GM21360 (cell line): Measurements from ENCODE around the gene CLCNKA.
"Not testable (repeated sequence)": the region's sequence is repeated elsewhere in the genome, so short reads cannot be mapped to it uniquely, and the experiment has no call there.

ENCODE experiments used
- ATAC-seq: cut with Tn5 transposase; IDR thresholded peaks from one replicate; pipeline ENCODE4 v1.9.1; 2021; ENCODE audit warnings: mild to moderate bottlenecking, moderate library complexity; ENCODE audit not compliant: unreplicated experiment

The CLCNKA gene

GRCh38 chr1:16061989-16062686, 40.3 kb downstream of the CLCNKA start:
- not testable (repeated sequence) for ATAC-seq

DNA sequence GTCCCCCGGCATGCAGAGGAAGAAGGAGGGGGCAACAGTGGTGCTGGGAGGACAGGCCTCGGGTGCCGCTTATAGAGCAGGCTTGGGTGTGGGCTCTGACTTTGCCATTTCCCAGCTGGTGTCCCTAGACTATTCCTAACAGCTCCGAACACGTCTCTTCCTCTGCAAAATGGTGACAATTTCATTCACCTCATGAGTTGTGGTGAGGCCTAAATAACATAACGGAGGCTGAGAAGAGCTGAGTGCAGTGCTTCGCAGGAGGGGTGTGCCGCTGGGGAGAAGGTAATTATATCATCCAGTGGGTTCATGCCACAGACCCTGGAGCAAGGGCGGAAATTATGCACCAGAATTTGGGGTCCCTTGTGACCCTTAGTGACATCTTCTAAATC, 40.8 kb downstream of the CLCNKA start:
- not testable (repeated sequence) for ATAC-seq

DNA sequence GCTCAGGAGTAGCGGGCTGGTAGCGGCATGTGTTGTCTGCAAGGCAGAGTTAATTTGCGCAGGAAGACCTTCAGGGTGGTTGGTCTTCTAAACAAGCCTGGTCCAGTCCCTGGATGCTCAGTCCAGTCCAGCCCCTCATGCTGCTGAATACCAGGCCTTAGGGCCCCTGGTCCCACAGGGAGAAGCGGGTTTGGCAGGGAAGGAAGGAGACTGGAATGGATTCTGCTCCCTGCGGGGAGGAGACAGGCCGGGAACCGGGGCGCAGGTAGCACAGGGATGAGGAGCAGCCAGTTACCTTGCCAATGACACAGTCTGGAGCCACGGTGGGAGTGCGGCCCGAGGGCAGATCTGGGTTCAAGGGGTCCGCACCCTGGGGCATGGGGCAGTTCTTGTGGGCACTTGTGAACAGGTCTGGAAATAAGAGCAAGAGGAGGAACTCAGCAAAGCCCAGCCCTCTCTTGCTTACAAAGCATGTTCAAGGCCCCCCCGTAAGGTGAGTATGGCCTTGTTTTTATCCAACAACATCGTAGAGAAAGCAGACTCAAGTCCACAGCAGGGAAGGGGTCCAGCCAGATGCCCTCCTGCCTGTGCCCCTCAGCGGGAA, 41.5 kb downstream of the CLCNKA start:
- no peak for ATAC-seq

- ATAC-seq: no peak
These were observed 42.1 kb downstream of the CLCNKA start for GRCh38 chr1:16063921-16064320.

DNA sequence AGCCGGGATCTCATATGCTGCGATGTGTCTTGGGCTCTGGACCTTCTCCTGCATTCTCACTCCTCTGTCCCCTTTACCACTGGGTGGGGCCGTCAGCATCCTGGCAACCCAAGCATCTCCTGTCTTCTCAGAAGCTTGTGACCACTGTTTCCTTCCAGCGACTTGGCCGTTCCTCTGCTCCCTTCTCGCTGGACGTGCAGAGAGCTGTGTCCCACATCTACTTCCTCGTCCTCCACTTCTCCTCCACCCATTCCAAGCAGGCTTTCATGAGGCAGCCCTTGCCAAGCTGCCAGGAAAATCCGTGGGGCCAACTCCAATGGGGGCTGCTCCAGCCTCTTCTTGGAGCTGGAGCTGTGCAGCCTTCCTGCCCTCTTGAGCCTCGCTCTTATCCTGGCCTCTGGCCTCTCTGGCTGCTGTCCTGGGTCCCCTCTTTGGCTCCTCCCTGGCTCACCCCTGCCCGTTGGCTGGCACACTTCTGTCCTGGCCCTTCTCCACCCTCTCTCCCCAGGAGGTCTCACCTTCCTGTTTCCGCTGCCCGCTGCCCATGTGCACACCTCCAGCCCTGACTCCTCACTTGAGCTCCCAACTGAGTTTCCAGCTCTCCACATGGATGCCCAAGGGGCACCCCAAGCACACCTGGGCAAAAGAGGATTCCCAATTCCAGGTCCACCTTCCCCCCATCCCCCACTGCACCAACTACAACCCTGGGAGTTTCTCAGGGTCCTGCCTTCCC, 42.9 kb downstream of the CLCNKA start:
- no peak for ATAC-seq

GRCh38 chr1:16065269-16065576, 43.4 kb downstream of the CLCNKA start:
- ATAC-seq: no peak

DNA sequence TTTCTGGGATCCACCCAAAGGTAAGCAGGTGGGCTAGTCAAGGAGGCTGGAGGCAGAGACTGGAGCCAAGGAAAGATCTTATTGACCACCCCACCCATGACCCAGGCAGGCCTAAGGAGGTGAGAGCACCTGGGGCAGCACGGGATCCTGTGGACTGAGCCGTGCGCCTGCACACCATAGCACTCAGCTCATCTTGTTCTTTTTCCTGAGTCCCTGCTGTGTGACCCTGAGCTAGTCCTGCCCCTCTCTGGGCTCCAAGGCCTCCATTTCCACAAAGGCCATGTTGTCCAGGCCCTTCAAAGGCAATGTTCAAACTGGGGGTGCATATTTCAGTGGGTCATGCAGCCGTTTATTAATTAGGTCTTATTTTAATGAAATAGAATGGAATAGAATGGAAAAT, 44.4 kb downstream of the CLCNKA start:
- no peak for ATAC-seq

DNA sequence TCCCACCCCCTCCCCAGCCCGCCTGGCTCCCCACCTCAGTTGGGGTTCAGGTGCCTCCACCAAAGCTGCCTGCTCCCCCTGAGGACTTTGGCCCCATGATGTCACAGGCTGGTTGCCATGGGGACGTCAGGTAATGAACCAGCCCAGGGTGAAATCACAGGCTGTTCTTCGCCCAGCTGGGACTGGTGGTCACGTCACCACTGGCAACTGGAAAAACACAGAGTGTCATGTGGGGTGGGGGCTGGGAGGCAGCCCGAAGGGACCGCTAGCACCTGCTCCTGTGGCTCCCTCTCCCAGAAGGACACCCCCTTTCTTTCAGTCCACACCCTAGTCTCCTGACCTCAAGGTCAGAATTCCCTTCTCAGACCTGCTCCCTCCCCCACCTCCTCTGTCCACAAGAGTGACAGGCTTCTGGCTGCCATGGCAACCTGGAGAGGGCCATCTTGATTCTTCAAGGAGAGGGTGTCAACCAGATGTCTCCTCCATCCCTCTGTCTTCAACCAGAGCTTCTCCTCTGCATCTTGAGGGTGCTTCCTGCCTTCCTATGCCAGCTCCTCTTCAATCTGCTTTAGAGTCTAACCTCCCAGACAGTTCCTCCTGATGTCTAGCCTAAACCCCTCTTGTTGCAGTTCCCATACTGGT, 45.4 kb downstream of the CLCNKA start:
- ATAC-seq: no peak

- no peak for ATAC-seq
These were observed 46.1 kb downstream of the CLCNKA start for GRCh38 chr1:16067933-16068332.

DNA sequence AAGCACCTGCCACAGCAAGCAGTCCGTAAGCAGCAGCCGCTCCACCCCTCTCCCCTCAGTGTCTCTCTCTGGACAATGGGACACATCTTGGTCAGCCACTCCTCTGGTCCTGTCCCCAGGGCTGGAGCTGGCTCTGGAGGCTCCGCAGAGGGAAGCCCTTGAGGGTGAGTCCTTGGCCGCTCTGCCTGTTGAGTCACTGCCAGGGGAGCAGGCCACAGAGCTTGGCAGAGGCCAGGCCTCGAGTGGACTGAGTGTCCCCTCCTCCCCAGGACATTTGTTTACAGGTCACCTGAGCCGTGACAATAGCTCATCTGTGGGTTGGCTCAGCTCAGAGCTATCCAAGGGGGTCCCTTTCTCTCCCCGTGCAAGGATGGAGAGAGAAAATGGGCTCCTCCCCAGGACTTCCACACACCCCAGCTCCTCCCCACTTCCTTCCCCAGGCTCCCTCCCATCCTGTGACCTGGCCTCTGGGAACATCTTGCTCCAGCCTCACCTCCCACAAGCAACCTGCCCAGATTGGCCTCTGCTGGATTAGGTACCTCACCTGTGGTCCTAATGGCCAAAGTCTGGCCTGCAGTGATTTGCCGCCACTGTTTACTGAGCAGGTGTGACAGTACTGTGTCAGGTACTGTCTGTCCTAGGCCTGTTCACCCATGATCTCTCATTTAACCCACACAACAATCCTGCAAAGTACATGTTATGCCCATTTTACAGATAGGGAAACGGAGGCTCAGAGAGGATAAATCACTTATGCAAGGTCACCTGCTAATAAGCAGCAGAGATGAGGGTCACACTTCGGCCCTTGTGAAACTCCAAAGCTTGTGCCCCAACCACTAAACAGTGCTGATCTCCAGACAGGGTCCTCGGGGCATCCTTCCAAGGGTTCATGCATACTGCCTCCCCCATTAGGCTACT, 46.8 kb downstream of the CLCNKA start:
- ATAC-seq: no peak

DNA sequence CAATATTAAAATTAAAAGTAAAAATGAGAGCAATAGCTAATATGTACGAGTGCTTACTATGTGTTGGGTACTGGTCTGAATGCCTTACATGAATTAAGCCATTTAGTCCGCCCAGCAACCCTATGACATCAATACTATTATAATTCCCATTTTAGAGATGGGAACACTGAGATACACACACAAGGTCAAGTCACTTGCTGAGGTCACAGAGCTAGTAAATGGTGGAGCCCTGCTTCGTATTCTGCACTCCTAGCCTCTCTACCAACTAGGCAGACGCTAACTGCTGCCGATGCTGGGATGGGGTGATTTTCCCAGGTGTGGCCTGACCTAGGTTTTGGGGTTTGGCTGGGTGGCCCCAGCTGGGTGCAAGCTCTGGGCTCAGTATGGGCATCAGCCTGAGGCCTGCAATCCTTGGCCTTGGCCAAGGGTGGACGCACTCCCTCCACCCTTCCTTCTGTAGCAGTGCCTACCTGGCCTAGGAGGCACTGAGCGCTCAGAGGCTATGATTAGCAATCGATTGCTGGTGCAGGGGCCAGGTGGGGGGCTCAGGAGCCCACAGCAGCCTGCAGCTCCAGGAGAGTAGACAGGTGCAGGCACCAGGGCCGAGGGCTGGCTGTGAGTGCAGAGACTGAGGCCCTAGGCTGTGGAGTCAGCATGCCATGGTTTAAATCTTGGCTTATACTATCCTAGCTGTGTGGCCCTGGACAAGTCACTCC, 49.0 kb downstream of the CLCNKA start:
- no peak for ATAC-seq

GRCh38 chr1:16071614-16072013, 49.8 kb downstream of the CLCNKA start:
- no peak for ATAC-seq

- ATAC-seq: no peak
These were observed 50.3 kb downstream of the CLCNKA start for GRCh38 chr1:16072095-16072494.

- ATAC-seq: no peak
These were observed 51.0 kb downstream of the CLCNKA start for GRCh38 chr1:16072616-16073484.

DNA sequence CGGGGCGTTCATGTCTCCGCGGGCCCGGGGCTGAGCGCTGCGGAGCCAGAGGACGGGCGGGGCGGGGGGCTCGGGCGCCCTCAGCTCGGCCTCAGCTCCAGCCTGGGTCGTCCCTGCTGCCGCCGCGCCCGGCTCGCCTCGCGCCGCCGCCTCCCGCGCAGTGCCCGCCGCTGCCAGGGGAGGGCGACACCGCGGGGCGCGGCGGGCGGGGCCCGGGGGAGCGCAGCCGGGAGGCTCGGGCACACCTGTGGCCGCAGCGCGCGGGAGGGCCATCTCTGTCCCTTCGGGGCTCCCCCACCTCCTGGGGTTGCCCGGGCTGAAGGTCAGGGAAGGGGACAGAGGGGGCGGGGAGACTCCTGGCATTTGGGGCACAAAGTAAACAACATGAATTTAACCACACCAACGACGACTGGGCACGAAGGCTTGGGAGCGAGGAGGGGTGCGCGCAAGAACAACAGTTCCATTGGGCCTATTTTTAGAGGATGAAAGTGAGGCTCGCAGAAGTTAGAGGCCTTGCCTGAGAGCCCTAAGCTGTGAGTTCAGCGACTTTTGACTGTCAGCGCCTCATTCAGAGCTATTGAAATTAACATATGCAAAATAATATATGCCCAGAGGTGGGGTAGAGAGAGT, 51.8 kb downstream of the CLCNKA start, which contains the start of gene FAM131C:
Gene FAM131C, minus strand, starts transcription at position 162 of the 630 bp plus-strand sequence. CDS start 209 bp downstream, outside the sequence.
- ATAC-seq: no peak

- ATAC-seq: no peak
These were observed 52.4 kb downstream of the CLCNKA start for GRCh38 chr1:16074217-16074616.

- no peak for ATAC-seq
These were observed 53.6 kb downstream of the CLCNKA start for GRCh38 chr1:16075337-16076030.
